Measurements from ENCODE around the gene EVA1B. TPM values are rescaled to one million over a fixed set of nuclear protein-coding genes. Genes with fewer than 3 reads are reported as not detected.

Gene EVA1B, protein sequence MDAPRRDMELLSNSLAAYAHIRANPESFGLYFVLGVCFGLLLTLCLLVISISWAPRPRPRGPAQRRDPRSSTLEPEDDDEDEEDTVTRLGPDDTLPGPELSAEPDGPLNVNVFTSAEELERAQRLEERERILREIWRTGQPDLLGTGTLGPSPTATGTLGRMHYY
- total RNA-seq = 189 and 272 TPM in 2 replicates

DNA sequence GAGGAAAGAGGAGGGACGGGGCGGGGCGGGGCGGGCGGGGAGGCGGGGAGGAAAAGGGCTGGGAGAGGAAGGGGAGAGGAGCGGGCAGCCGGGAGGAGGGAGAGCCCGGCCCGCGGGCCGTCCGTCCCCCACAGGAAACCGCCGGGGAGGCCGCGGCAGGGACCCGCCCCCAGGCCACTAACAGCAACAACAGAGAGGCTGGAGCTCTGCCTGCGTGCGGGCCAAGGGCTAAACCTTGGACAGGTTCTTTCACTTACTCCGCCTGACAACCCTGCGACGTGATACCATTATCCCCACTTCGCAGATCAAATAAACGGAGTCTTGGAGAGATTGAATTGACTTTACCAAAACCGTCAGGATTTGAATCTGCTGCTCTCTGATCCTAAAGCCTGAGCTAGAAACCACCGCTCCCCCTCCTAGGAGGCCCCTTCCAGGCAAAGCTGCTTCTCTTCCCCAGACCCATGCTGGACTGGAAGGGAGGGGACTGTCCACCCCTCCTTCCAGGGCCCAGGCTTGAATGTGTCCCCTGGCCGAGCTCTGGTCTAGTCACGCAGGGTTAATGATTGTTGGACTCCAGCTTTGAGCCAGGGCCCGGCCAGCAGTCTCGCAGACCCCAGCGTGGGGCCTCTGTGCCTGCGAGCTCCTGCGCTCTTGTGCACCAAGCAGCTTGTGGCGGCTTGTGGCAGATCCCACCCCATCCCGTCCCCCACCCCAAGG, at the start of gene EVA1B:
Gene EVA1B (minus strand): TSS at position 10 of the 717 bp plus-strand sequence. CDS start 608 bp downstream, outside the sequence.

DNA sequence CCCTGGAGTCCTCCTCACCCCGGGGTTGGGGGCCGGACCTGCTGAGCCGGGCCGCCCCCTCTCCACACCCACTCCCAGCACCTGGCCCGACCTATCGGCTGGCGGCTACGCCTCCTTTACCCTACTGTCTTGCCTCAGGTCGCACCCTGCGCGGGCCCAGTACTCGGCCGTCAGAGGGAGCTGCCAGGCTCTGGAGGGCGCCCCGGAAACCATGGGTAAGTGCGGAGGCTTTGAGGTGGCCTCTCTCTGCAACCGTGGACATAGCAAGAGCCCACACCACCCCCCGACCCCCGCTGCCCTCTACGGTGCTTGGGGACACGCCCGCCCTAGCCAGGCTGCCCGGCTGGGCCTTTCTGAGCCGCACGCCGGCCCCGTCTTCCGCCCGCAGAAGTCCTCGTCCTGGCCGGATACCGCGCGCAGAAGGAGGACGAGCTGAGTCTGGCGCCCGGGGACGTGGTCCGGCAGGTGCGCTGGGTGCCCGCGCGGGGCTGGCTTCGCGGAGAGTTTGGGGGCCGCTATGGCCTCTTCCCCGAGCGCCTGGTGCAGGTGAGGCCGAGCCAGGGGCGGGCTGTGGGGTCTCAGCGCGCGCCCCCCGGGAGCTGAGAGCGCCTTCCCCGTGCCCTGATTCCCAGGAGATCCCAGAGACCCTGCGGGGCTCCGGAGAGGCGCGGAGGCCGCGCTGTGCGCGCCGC, 17.1 kb downstream of the EVA1B start, which contains the start of gene SH3D21:
Gene SH3D21 (plus strand): TSS at position 159 of the 692 bp plus-strand sequence. CDS start 53 bp downstream, at position 212.

Other genes starting within 250 kb of the EVA1B start
- gene TEKT2, start 239.6 kb downstream of the EVA1B start, total RNA-seq = 0.12 TPM in 1 of 2 replicates, not detected in the other
- 27.1 and 31.8 TPM in 2 replicates for gene ADPRS, start 234.8 kb downstream of the EVA1B start, total RNA-seq
- 38.0 and 39.0 TPM in 2 replicates for gene COL8A2, start 198.4 kb downstream of the EVA1B start, total RNA-seq
- gene TRAPPC3, start 174.2 kb downstream of the EVA1B start, total RNA-seq = 72.9 and 114 TPM in 2 replicates
- 159 and 182 TPM in 2 replicates for gene MAP7D1, start 167.5 kb downstream of the EVA1B start, total RNA-seq
- gene THRAP3, start 99.2 kb downstream of the EVA1B start, total RNA-seq = 119 and 123 TPM in 2 replicates
- gene SH3D21, start 17.3 kb downstream of the EVA1B start, total RNA-seq = 5.7 and 7.2 TPM in 2 replicates
- 20.4 and 22.9 TPM in 2 replicates for gene STK40, start 62.3 kb upstream of the EVA1B start, total RNA-seq
- 8.8 and 9.0 TPM in 2 replicates for gene LSM10, start 74.3 kb upstream of the EVA1B start, total RNA-seq
- 10.3 and 10.5 TPM in 2 replicates for gene OSCP1, start 126.8 kb upstream of the EVA1B start, total RNA-seq
- 44.2 and 47.9 TPM in 2 replicates for gene MRPS15, start 140.7 kb upstream of the EVA1B start, total RNA-seq
- gene CSF3R, start 159.3 kb upstream of the EVA1B start, total RNA-seq = 0.97 TPM in 1 of 2 replicates, not detected in the other